GM18505 (cell line): Measurements from ENCODE around the gene TNFSF4.
"Not testable (repeated sequence)": the region's sequence is repeated elsewhere in the genome, so short reads cannot be mapped to it uniquely, and the experiment has no call there.

Experiments
- ATAC-seq: cut with Tn5 transposase; IDR thresholded peaks from one replicate; pipeline ENCODE4 v1.9.1; 2021; ENCODE audit not compliant: unreplicated experiment
- POLR2A ChIP-seq: IDR thresholded peaks from 4 replicates; pipeline ENCODE4 v1.6.1; 2011; ENCODE audit warnings: borderline replicate concordance; ENCODE audit not compliant: insufficient read depth, insufficient read length; ENCODE audit errors: extremely low read depth

TNFSF4 gene

DNA sequence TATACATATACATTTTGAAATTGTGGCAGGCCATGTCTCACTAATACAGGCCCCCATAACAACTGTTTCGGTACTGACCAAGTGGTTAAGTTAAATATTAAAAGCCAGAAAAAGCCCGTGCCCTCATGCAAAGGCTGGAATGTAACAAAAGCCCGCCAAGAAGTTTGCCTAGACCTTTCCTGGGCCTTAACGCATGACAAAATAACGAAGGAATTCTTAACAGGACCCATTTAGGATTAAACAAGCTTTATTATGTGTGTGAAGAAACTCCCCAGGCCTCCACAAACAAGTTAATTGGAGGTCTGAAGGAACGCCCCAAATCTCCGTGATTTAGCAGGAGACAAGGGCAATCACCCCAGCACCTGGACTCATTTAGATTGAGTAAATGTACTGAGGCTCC is 42.4 kb downstream of the TNFSF4 start:
- TF ChIP-seq POLR2A = no peak
- no peak for ATAC-seq

DNA sequence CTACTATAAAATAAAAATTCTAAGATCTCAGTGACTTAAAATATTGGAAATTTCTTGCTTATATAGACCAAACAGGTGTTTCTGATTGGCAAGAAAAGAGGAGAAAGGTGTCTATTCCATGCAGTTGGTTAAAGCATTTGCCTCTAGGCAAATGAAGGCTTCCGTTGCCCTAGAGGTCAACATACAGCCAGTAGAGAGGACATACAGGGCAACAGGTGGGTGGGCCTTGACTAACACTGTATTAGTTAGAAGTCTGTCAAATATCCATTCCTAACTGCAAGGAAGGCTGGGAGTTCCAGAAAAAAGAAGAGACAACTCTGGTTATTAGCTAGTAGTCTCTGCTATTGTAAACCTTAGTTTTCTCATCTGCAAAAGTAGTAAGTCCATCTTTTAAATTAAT is 43.0 kb downstream of the TNFSF4 start:
- no peak for ATAC-seq

GRCh38 chr1:173163222-173163621 is 43.9 kb downstream of the TNFSF4 start:
- ATAC-seq = no peak
- TF ChIP-seq POLR2A = no peak

More for the DNA sequence above, 43.0 kb downstream of the TNFSF4 start:
- no peak for TF ChIP-seq POLR2A

GRCh38 chr1:173162601-173163000 is 44.5 kb downstream of the TNFSF4 start:
- TF ChIP-seq POLR2A = no peak
- ATAC-seq = no peak

DNA sequence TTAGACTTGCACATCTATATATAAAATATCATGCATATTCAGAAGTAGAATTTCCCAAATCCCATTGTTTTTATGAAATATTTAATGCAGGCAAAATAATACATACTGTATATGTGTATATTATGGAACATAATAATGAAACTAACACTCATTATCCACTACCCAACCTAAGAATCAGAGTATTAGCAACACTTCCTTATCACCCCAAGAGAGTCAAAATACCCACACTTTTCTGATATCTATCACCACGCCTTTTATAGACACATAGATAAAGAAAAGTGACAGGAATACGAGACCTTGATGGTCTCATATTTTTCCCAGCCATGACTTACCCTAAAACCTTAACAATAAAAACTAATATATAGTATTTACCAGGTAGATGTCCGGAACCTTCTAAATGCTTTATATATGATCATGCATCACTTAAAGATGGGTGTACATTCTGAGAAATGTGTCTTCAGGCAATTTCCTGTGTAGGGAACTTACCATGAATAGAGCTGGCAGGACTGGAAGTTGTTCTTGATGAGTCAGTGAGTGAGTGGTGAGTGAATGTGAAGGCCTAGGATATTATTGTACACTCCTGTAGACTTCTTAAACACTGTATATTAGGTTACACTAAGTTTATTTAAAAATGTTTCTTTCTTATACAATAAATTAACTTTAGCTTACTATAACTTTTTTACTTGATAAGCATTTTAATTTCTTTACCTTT is 45.5 kb downstream of the TNFSF4 start:
- ATAC-seq = no peak
- TF ChIP-seq POLR2A = no peak

DNA sequence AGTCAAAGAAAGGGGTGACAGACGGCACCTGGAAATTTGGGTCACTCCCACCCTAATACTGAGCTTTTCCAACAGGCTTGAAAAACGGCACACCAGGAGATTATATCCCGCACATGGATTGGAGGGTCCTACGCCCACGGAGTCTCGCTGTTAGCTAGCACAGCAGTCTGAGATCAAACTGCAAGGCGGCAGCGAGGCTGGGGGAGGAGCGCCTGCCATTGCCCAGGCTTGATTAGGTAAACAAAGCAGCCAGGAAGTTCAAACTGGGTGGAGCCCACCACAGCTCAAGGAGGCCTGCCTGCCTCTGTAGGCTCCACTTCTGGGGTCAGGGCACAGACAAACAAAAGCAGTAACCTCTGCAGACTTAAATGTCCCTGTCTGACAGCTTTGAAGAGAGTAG is 53.2 kb downstream of the TNFSF4 start:
- ATAC-seq = not testable (repeated sequence)

DNA sequence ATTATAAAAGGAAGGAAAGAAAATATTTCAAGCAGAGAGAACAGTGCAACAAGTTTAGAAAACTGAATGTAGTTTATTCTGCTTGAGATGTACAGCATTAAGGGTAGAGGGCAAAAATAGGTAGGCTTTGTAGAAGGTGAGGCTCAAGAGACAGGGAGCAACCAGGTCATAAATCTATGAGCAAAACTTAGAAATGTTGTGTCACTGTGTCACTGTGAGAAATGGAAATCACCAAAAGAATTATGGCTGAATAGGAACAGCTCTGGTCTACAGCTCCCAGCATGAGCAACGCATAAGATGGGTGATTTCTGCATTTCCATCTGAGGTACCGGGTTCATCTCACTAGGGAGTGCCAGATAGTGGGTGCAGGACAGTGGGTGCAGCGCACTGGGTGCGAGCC is 53.6 kb downstream of the TNFSF4 start:
- no peak for ATAC-seq
- no peak for TF ChIP-seq POLR2A

- no peak for TF ChIP-seq POLR2A
- no peak for ATAC-seq
Measured at GRCh38 chr1:173152598-173152997, 54.5 kb downstream of the TNFSF4 start.

GRCh38 chr1:173150795-173151194 is 56.3 kb downstream of the TNFSF4 start:
- ATAC-seq = no peak
- TF ChIP-seq POLR2A = no peak

- ATAC-seq = no peak
- TF ChIP-seq POLR2A = no peak
Measured at GRCh38 chr1:173149887-173150286, 57.2 kb downstream of the TNFSF4 start.

DNA sequence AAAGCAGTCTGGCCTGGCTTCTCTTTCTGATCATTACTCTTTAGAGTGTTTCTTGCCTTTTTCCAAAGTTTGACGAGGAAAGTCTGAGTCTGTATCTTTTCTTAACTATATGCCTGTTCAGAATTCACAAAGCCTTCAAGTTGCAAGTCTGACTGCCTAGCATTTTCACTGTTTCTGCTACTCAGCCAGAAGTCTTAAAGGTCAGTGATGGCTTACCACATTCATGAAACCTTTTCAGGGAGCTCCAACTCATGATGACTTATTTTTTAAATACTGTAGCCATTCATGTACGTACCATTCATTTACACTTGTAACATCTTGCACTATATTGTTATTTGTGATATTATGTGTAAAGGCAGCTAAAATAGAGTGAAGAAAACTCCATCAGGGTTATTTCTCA is 58.2 kb downstream of the TNFSF4 start:
- ATAC-seq = no peak

DNA sequence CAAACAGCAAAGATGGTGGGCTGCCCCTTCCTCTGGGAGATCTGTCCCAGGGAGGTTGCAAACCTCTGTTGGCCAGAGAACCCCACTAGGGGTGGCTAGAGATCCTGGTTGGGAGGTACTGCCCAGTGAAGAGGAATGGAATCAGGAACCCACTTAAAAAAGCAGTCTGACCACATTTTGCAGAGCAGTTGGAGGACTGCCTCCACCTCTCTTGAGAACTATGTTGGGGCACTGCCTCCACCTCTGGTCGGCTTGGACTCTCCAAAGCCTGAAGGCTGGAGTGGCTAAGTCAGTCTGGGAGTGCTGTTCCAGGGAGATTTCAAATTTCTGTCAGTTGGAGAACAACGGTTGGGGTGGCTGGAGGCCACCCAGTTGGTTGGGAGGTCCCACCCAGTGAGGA is 58.6 kb downstream of the TNFSF4 start:
- TF ChIP-seq POLR2A = no peak
- ATAC-seq = no peak

More for the DNA sequence above, 58.2 kb downstream of the TNFSF4 start:
- TF ChIP-seq POLR2A = no peak

DNA sequence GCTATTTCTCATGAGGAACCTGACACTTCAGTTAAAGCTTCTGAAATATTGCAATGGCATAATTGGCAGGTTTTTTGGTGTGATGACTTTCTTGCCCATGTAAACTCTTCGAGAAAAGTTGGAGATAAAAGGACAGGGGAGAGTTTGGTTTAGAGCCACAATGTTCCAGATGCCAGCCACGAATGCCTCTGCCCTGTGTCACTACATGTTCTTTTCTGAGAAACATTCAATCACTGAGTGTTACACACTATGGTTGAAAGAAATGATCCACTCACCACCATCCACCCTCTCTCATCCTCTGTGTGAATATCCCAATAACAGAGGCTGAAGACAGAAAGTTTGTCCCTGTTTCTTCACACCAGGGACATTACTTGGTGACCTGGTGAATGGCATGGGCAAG is 66.4 kb downstream of the TNFSF4 start:
- ATAC-seq = no peak
- TF ChIP-seq POLR2A = no peak

- no peak for TF ChIP-seq POLR2A
- no peak for ATAC-seq
Measured at GRCh38 chr1:173139706-173140105, 67.4 kb downstream of the TNFSF4 start.
